Endothelial cell of umbilical vein (primary cell): Measurements from ENCODE around the gene COPZ2. TPM values are rescaled to one million over a fixed set of nuclear protein-coding genes. Genes with fewer than 3 reads are reported as not detected.
"Not testable (repeated sequence)": the region's sequence is repeated elsewhere in the genome, so short reads cannot be mapped to it uniquely, and the experiment has no call there.

ENCODE experiments used
- BruUV-seq: library from RNA; stranded (reverse); fragments of 400-500 nt; replicated peaks from 2 replicates; lab custom pipeline; 2021; lab: Mats Ljungman, UMichigan
- CTCF ChIA-PET: fragments of 300-600, 350-600 bp; sonication (Branson Sonifier 250); formaldehyde crosslinking; loops from one replicate; lab custom pipeline; 2021; ENCODE audit warnings: antibody characterized with exemption, inconsistent platforms; lab: Charles Lee
- POLR2A ChIA-PET: fragments of 300-600, 350-600 bp; sonication (Branson Sonifier 250); formaldehyde crosslinking; loops from one replicate; lab custom pipeline; 2021; ENCODE audit warnings: antibody characterized with exemption, inconsistent platforms; lab: Charles Lee
- DNase-seq: peaks from one replicate; pipeline ENCODE4 v3.0.0-alpha.2; 2011; ENCODE audit warnings: low read depth, low spot score
- FAIRE-seq: peaks from 2 replicates; lab custom pipeline; 2011; peaks lifted over from hg19 to GRCh38; lab: Jason Lieb, UNC
- H2AFZ ChIP-seq: 2 replicates; pipeline ENCODE4 v1.6.0; 2012; ENCODE audit warnings: low read depth, low read length, control low read depth, inconsistent platforms
- H3K27ac ChIP-seq: 2 replicates; pipeline ENCODE4 v1.5.1; 2011; ENCODE audit warnings: low read depth, mild to moderate bottlenecking, control low read depth, low read length, moderate library complexity; ENCODE audit not compliant: insufficient read depth
- H3K27me3 ChIP-seq, 2 experiments: 2 replicates each; pipeline versions ENCODE4 v1.6.0 to v1.6.1; 2011; ENCODE audit warnings: low read length in 2 of 2, mixed read lengths in 1 of 2; ENCODE audit not compliant: control insufficient read depth in 2 of 2, insufficient read depth in 2 of 2
- H3K36me3 ChIP-seq, 2 experiments: 2 replicates in 1 of 2; 3 replicates in 1 of 2; pipeline ENCODE4 v1.5.1; 2011; ENCODE audit warnings: low read length in 2 of 2, mild to moderate bottlenecking in 1 of 2, moderate library complexity in 1 of 2; ENCODE audit not compliant: control insufficient read depth in 2 of 2, insufficient read depth in 2 of 2; ENCODE audit errors: extremely low read depth in 1 of 2
- H3K4me1 ChIP-seq: 3 replicates; pipeline ENCODE4 v1.5.1; 2011; ENCODE audit warnings: mild to moderate bottlenecking, low read length; ENCODE audit not compliant: control insufficient read depth, insufficient read depth; ENCODE audit errors: extremely low read depth
- H3K4me2 ChIP-seq: 2 replicates; pipeline ENCODE4 v1.6.1; 2011; ENCODE audit warnings: low read length, control low read depth, mixed read lengths; ENCODE audit not compliant: insufficient read depth
- H3K4me3 ChIP-seq, 3 experiments: fragments of 200-600 bp in 1 of 3; sonication (generic), shearing (Covaris generic) in 1 of 3; replicated peaks in 1 of 3; 2 replicates each; pipeline ENCODE4 v1.5.1; 2011 to 2016; ENCODE audit warnings: control low read depth in 3 of 3, low read length in 3 of 3, mild to moderate bottlenecking in 2 of 3, inconsistent platforms in 1 of 3, low read depth in 1 of 3, moderate library complexity in 1 of 3; ENCODE audit not compliant: insufficient read depth in 1 of 3
- H3K79me2 ChIP-seq: 2 replicates; pipeline ENCODE4 v1.6.0; 2012; ENCODE audit warnings: low read length, inconsistent platforms; ENCODE audit not compliant: control insufficient read depth, insufficient read depth
- H3K9ac ChIP-seq: replicated peaks from 2 replicates; pipeline ENCODE3; 2011; ENCODE audit warnings: low read length, control low read depth; ENCODE audit not compliant: insufficient read depth; ENCODE audit errors: extremely low read depth
- H3K9me1 ChIP-seq: replicated peaks from 3 replicates; pipeline ENCODE4 v1.6.0; 2011; ENCODE audit warnings: mild to moderate bottlenecking, low read length; ENCODE audit not compliant: control insufficient read depth, insufficient read depth; ENCODE audit errors: extremely low read depth
- H3K9me3 ChIP-seq: replicated peaks from 2 replicates; pipeline ENCODE4 v1.5.1; 2012; ENCODE audit warnings: low read length, inconsistent platforms; ENCODE audit not compliant: control insufficient read depth, insufficient read depth
- H4K20me1 ChIP-seq: replicated peaks from 2 replicates; pipeline ENCODE3; 2011; ENCODE audit warnings: mild to moderate bottlenecking, low read length; ENCODE audit not compliant: control insufficient read depth, insufficient read depth; ENCODE audit errors: extremely low read depth
- CTCF ChIP-seq, 2 donors: IDR thresholded peaks; 1 replicate in 1 of 2; 2 replicates in 1 of 2; pipeline ENCODE4 v1.5.1; 2011; ENCODE audit warnings: low read length in 2 of 2, mild to moderate bottlenecking in 2 of 2, moderate library complexity in 2 of 2, control low read depth in 1 of 2, inconsistent platforms in 1 of 2, low read depth in 1 of 2; ENCODE audit not compliant: insufficient read depth in 1 of 2; ENCODE audit errors: extremely low read depth in 1 of 2
- JUN ChIP-seq: IDR thresholded peaks from 2 replicates; pipeline ENCODE4 v1.6.1; 2011; ENCODE audit warnings: borderline replicate concordance, low read depth; ENCODE audit not compliant: insufficient read length, insufficient read depth
- dilution Hi-C: fragments of 300-500 bp; cut with MboI; formaldehyde crosslinking; loops from one replicate; pipeline ENCODE4 v1.15.0; 2019; ENCODE audit warnings: low sequenced_read_pairs; ENCODE audit not compliant: extremely low pct_ligation_motif_present
- intact Hi-C: fragments of 100-400 bp; cut with micrococcal nuclease; formaldehyde crosslinking; loops from one replicate; pipeline ENCODE4 v1.10.0; 2022
- polyA plus RNA-seq, 4 experiments: library from polyadenylated mRNA; depleted of rRNA in 3 of 4; stranded (reverse) in 3 of 4; unstranded in 1 of 4; fragments of >200 nt; gene quantifications; 2 replicates each; pipeline versions ENCODE4 v1.2.1 to v1.2.3, GENCODE V29; 2011 to 2012; ENCODE audit warnings: missing spikeins in 1 of 4
- total RNA-seq: library from RNA; stranded (reverse); gene quantifications from 2 replicates; pipeline ENCODE4 v1.2.3, GENCODE V29; 2021

COPZ2 gene
- total and polyA plus RNA-seq, 2 donors (not counting 3 experiments of a cell fraction or from before 2014, with no cell fraction given) = 16.3 to 28.1 TPM

- DNase-seq (no peak), FAIRE-seq (no peak)
- Histone ChIP-seq H2AFZ (no peak overlapping the region), H3K9me1 (no peaks in the 10 kb centered on the region), H3K4me1 (peaks cover 14% of the 10 kb centered on the region), H3K79me2 (peaks cover 8% of the 10 kb centered on the region), H3K9me3 (no peaks in the 10 kb centered on the region), H3K36me3 (peaks cover 12 to 16% of the 10 kb centered on the region in 2 experiments), H4K20me1 (peaks cover 2% of the 10 kb centered on the region), H3K4me2 (no peak overlapping the region), H3K9ac (no peak overlapping the region), H3K4me3 (no peak overlapping the region), H3K27ac (no peak overlapping the region), H3K27me3 (no peaks in the 10 kb centered on the region)
- TF ChIP-seq CTCF (IDR thresholded peaks at IDR 0.05; ENCODE audit: extremely low read depth in 1 of 2, insufficient read depth in 1 of 2, low read depth in 1 of 2, low read length in 2 of 2) (peak; percentile 34 to 37), JUN (no peak)
- dilution Hi-C loops = no loop called here
- CTCF ChIA-PET = interaction anchor here (0.6 to 5.8 kb wide), 18 partner anchors 8 to 557 kb away, joined by 3 to 79 read pairs (median 6); partner anchors contain the start of genes CBX1, COPZ2 and NFE2L1
- intact Hi-C loops = no loop called here
- BruUV-seq = no TSS peak
- POLR2A ChIA-PET = interaction anchor here (1.0 kb wide), 1 partner anchor 20 kb away, joined by 3 read pairs; the partner anchor contains the start of gene NFE2L1
Measured at GRCh38 chr17:48068491-48068961, 30.9 kb upstream of the COPZ2 start.

- intact Hi-C loops = loop anchor here (2.0 kb wide), 1 partner anchor 19 kb away; the partner anchor contains the start of gene NFE2L1
- H3K4me3 ChIP-seq, dilution Hi-C loops, H3K27me3 ChIP-seq, FAIRE-seq, H3K9me1 ChIP-seq, H3K9ac ChIP-seq, H3K4me2 ChIP-seq, H4K20me1 ChIP-seq, H3K79me2 ChIP-seq, DNase-seq, H3K9me3 ChIP-seq, H2AFZ ChIP-seq, H3K27ac ChIP-seq, BruUV-seq: not testable (repeated sequence)
- POLR2A ChIA-PET = interaction anchor here (1.0 kb wide), 1 partner anchor 19 kb away, joined by 3 read pairs; the partner anchor contains the start of gene NFE2L1
- Histone ChIP-seq H3K36me3 (peaks cover 12 to 16% of the 10 kb centered on the region in 2 experiments), H3K4me1 (peaks cover 14% of the 10 kb centered on the region)
- CTCF ChIA-PET = interaction anchor here (0.7 to 5.8 kb wide), 16 partner anchors 8 to 65 kb away, joined by 3 to 79 read pairs (median 8); partner anchors contain the start of genes CBX1, COPZ2 and NFE2L1
Measured at GRCh38 chr17:48067808-48068207, 30.2 kb upstream of the COPZ2 start.
